Epithelial cell of proximal tubule (primary cell): Measurements from ENCODE around the gene SCARB1. TPM values are rescaled to one million over a fixed set of nuclear protein-coding genes. Genes with fewer than 3 reads are reported as not detected.
"Not testable (repeated sequence)": the region's sequence is repeated elsewhere in the genome, so short reads cannot be mapped to it uniquely, and the experiment has no call there.

Experiments
- DNase-seq: peaks from one replicate; pipeline ENCODE4 v3.0.0-alpha.2; 2011; ENCODE audit warnings: low read depth
- H3K4me3 ChIP-seq: 2 replicates; pipeline ENCODE4 v1.5.1; 2011; ENCODE audit warnings: low read depth, mild to moderate bottlenecking, low read length
- total RNA-seq: library from RNA; depleted of rRNA; stranded (reverse); fragments of >200 nt; gene quantifications from 2 replicates; pipeline ENCODE4 v1.2.3, GENCODE V29; 2015
- TF ChIP-seq, protein P1 (sequence below): conservative IDR thresholded peaks from 2 replicates; pipeline ENCODE4 v1.5.1; 2012; ENCODE audit warnings: low read depth, mild to moderate bottlenecking, low read length

Gene SCARB1
- total RNA-seq, 1 donor from 2014 or later, result 21.9 TPM

DNA sequence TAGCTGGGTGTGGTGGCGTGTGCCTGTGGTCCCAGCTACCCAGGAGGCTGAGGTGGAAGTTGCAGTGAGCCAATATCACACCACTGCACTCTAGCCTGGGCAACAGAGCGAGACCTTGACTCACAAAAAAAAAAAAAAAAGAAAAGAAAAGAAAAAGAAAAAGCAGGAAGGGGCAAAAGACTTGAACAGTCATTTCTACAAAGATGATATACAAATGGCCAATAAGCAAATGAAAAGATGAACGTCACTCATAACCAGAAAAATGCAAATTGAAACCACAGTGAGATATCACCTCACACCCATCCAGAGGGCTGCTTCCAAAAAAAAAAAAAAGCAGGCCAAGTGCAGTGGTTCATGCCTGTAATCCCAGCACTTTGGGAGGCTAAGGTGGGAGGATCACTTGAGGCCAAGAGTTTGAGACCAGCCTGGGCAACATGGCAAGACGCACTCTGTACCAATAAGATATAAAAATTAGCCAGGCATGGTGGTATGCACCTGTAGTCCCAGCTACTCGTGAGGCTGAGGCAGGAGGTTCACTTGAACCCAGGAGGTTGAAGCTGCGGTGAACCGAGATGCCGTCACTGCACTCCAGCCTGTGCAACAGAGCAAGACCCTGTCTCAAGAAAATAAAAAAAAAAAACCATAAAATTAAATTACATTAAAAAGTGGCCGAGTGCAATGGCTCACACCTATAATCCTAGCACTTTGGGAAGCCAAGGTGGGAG lies 30.3 kb upstream of the SCARB1 start:
- TF ChIP-seq, protein P1, sequence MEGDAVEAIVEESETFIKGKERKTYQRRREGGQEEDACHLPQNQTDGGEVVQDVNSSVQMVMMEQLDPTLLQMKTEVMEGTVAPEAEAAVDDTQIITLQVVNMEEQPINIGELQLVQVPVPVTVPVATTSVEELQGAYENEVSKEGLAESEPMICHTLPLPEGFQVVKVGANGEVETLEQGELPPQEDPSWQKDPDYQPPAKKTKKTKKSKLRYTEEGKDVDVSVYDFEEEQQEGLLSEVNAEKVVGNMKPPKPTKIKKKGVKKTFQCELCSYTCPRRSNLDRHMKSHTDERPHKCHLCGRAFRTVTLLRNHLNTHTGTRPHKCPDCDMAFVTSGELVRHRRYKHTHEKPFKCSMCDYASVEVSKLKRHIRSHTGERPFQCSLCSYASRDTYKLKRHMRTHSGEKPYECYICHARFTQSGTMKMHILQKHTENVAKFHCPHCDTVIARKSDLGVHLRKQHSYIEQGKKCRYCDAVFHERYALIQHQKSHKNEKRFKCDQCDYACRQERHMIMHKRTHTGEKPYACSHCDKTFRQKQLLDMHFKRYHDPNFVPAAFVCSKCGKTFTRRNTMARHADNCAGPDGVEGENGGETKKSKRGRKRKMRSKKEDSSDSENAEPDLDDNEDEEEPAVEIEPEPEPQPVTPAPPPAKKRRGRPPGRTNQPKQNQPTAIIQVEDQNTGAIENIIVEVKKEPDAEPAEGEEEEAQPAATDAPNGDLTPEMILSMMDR, result no peak

DNA sequence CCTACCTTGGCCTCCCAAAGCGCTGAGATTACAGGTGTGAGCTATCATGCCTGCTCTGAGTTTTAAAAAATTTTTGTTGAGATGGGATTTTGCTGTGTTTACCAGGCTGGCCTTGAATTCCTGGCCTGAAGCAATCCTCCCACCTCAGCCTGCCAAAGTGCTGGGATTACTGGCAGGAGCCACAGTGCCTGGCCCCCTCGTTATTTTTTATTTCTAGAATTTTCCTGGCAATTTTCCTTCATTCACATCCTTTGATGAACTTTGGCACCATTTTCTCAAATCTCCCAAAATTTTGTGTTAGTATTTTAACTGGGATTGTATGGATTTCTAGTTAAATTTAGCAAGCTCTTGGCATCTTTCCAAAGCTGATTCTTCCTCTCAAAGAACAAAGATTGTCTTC lies 24.6 kb upstream of the SCARB1 start:
- DNase-seq, result no peak
- TF ChIP-seq, protein P1, result no peak
- H3K4me3 ChIP-seq, result no peak overlapping the region

More for the DNA sequence above, 30.3 kb upstream of the SCARB1 start:
- DNase-seq, result no peak
- no peak overlapping the region for H3K4me3 ChIP-seq

DNA sequence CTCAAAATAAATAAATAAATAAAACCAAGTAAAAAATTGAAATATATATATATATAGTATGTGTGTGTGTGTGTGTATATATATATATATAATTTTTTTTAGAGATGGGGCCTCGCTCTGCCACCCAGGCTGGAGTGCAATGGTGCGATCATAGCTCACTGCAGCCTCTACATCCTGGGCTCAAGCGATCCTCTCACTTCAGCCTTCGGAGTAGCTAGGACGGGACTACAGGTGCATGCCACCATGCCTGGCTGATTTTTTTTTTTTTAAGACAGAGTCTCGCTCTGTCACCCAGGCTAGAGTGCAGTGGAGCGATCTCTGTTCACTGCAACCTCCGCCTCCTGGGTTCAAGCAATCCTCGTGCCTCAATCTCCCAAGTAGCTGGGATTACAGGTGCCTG lies 24.1 kb upstream of the SCARB1 start:
- DNase-seq, H3K4me3 ChIP-seq: not testable (repeated sequence)

DNA sequence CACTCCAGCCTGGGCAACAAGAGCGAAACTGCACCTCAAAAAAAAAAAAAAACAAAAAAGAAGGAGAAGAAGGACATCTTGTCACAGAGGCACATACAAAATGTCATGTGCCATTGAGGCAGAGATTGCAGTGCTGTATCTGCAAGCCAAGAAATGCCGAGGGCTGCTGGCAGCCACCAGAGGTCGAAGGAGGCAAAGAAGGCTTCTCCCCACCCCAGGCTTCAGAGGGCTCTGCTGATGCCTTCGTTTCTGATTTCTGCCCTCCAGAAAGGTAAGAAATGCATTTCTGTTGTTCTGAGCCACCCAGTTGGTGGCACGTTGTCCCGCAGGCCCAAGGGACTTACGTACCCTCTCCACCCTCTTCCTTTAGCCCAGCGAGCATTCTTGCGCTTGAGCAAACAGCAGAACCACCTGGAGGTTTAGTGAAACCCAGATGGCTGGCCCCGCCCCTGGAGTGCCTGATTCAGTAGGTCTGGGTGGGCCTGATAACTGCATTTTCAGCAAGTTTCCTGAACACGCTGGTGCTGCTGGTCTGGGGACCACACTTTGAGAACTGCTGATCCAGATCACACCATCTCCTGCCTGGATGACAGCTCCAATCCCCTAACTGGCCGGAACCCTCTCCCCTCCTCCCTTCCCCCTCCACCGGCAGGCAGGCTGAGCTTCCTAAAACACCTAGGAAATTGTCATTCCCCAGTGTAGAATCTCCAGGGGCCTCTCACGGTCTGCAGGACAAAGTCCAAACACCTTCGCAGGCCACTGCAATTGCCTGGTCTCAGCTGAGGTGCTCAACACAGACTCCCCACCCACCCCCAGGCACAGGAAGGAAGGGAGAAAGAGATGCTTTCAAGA lies 21.1 kb upstream of the SCARB1 start:
- no peak for DNase-seq

DNA sequence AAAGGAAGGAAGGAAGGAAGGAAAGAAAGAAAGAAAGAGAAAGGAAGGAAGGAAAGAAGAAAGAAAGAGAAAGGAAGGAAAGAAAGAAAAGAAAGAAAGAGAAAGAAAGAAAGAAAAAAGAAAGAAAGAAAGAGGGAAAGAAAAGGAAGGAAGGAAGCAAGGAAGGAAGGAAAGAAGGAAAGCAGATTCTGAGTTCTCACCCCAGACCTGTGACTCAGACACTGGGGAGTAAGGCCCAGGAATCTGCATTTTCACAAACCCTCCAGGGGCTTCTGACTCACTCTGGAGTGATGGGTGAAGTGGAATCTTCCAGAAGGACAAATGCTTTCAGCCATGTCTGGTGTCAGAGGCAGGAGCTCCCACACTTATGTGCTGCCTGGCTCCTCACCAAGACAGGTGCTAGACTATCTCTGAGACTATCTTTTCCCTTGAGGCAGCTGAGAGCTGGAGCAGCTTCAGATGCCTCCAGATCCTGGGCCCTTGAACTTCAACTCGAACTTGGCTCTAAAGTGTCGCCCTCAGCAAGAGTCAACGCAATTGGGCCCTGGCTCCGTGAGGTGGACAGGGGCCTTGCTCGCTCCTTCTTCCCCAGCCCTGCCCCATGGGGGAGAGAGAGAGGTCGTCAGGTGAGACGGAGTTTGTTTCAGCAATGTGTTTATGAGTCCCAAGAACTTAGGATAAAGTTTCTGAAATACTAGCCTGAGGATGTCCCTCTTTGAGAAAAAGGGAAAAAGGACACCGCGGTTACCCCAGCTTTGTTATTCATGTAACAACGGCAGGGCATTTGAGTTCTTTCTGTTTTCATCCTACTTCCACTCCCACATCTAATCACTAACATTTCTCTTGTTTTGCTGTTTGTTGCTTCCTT lies 19.8 kb upstream of the SCARB1 start:
- TF ChIP-seq, protein P1, result no peak
- no peak for DNase-seq
- no peak overlapping the region for H3K4me3 ChIP-seq

More for the DNA sequence above, 21.1 kb upstream of the SCARB1 start:
- H3K4me3 ChIP-seq, result no peak overlapping the region
- TF ChIP-seq, protein P1, result no peak

DNA sequence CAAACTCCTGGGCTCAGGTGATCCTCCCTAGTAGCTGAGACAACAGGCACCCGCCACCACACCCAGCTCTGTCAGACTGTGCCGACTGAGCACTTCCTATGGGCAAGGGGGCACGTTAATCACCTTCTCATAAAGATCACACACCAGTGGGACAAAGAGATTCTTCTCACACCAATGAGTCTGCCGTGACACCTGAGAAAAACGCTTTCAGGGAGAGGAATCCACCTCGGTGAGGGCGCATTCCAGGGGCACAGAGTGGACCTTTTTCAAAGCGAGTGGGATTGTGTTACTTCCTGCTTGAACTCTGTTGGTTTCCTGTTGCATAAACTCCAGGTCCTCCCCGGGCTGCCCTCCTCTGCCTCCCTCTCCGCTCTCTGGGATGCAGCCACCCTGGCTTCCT lies 17.5 kb upstream of the SCARB1 start:
- H3K4me3 ChIP-seq, result no peak overlapping the region
- TF ChIP-seq, protein P1, result no peak
- DNase-seq, result no peak

DNA sequence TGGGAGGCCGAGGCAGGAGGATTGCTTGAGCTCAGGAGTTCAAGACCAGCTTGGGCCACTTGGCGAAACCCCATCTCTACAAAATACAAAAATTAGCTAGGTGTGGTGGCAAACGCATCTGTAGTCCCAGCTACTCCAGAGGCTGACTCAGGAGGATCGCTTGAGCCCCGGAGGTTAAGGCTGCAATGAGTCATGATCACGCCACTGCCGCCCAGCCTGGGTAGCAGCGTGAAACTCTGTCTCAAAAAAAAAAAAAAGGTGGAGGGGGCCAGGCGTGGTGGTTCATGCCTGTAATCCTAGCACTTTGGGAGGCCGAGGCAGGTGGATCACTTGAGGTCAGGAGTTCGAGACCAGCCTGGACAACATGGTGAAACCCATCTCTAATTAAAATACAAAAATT lies 16.7 kb upstream of the SCARB1 start:
- not testable (repeated sequence) for DNase-seq, H3K4me3 ChIP-seq
